GM12872 (cell line): ENCODE measurements around the gene TBC1D10A.

Source experiments
- TF ChIP-seq, protein P1 (sequence below): IDR thresholded peaks from 3 replicates; pipeline ENCODE4 v1.5.1; 2011; ENCODE audit warnings: low read depth, mild to moderate bottlenecking, low read length, moderate library complexity; ENCODE audit not compliant: insufficient read depth

Gene TBC1D10A

DNA sequence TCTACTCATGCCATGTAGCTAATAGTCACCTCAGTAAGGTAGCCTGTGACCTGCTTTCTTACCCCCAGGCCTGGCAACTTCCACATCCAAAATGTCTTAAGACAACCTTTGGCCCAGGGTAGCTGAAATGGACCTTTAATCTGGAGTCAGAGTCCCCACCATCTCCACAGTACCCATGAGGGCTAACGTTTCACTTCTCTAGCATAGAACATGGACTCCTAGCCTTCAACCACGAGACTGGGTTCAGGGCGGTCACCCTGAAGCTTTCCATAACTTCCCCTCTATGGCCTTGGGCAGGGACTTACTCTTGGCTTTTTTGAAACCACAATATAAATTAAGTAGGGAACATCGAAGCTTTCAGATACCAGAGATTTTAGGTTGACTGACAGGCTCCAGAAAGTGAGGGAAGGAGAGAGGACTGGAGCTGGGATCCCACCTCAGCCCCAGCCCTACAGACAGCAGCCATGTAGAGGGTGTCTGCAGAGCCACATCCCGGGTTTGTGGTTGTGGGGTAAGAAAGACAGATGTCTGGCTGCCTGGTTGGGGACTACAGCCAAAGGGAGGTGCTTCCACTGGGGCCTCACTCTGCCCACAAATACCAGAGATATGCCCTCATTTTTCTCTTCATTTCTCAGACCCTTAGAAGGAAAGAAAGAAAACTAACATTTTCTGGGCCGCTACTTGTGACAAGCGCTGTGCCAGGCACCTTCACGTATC is 2.6 kb downstream of the TBC1D10A start:
- TF ChIP-seq, protein P1, sequence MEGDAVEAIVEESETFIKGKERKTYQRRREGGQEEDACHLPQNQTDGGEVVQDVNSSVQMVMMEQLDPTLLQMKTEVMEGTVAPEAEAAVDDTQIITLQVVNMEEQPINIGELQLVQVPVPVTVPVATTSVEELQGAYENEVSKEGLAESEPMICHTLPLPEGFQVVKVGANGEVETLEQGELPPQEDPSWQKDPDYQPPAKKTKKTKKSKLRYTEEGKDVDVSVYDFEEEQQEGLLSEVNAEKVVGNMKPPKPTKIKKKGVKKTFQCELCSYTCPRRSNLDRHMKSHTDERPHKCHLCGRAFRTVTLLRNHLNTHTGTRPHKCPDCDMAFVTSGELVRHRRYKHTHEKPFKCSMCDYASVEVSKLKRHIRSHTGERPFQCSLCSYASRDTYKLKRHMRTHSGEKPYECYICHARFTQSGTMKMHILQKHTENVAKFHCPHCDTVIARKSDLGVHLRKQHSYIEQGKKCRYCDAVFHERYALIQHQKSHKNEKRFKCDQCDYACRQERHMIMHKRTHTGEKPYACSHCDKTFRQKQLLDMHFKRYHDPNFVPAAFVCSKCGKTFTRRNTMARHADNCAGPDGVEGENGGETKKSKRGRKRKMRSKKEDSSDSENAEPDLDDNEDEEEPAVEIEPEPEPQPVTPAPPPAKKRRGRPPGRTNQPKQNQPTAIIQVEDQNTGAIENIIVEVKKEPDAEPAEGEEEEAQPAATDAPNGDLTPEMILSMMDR = no peak

DNA sequence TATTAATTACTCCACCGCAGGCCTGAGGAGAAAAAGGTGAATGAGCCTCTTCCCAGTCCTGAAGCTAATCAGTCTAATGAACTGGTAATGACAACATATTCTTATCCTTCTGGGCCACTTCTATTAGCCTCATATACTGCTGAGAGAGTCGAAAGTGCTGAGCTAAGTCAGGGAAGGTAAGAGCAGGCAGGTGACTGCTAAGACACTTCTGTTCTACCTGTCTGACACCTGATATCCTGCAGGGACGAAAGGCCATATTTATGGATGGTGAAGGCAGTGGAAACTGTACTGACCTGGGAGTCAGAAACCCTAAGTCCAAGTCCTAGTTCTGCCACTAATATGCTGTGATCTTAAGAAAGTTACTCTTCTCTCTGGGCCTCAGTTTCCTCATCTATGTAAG is 3.5 kb downstream of the TBC1D10A start:
- TF ChIP-seq, protein P1 = no peak

DNA sequence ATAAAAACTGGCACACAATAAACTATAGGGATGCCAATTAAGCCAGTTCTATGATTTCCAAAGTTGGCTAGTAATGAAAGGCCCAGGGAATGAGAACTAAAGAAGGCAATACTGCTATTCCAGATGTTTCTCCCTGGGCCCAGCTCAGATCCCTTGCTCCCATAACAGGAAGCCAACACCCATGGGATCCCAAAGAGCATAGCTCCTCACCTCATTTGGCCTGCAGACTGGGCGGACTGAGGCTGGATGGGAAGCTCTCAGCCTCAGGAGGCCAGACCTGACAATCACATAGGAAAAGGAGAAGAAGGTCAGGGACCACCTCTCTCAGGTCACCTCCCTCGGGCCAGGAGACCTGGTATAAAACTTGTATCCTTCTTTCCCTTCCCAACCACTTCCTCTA is 5.3 kb downstream of the TBC1D10A start:
- TF ChIP-seq, protein P1 = no peak

DNA sequence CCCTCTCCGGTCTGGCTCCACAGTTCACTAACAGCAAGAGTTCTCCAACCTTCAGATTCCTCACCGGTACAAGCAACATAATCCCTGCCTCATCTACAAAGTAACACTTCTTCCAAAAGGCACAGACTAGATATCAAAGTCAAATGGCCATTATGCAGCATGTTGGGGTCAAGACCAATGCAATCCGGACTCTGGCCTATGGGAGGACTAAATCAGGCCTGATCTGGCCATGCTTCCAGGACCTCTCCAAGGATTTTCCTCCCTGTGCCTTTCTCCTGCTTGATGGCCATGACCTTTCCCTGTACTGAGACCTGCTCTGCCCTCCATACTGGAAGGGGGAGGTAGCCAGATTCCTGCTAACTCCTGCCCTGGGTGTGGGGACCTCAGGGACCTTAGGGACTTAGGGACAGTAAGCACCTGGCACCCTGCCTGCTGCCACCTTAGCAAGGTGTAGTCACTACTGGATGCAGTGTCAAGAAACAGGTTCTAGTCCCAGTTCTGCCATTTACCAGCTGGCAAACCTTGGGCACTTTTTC is 6.7 kb downstream of the TBC1D10A start:
- TF ChIP-seq, protein P1 = no peak

DNA sequence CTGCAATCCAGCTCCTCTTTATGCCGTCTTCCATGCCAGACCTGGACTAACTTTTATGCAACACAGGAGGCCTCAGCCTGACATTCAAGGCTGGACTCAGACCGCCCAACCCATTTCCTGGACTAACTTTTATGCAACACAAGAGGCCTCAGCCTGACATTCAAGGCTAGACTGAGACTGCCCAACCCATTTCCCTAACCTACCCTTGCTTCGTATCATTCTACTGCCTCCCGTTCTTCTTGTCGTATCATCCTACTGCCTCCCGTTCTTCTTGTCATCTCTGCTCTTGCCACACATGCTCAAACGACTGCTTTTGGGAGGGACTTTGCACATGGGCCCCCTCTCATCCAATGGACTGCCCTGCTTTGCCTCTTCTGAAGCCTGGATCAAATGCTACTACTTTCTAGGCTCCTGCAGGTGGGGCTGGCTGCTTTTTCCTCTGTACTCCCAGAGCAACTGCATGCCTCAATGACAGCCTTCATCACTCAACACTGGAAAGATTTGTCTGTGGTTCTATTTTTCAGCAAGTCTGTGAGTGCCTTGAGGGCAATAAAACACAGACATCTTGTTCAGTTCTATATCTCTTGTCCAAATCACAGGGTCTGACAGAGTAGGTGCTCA is 7.8 kb downstream of the TBC1D10A start:
- TF ChIP-seq, protein P1 = no peak

DNA sequence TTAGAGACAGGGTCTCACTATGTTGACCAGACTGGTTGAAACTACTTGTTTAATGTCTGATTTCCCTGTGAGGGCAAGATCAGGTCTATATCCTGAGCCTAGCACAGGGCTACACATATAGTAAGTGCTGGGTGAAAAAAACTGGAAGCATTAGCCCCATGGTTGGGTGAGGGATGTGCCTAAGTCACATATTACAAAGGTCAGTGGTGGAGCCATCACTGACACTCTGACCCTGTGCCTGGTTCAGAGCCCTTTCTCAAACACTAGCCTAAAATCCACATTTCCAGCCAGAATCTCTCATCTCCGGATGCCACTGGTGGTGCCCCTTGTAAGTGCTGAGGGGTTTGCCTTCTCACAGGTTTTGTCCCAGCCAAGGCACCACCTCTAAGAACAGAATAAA is 9.0 kb downstream of the TBC1D10A start:
- TF ChIP-seq, protein P1 = no peak

DNA sequence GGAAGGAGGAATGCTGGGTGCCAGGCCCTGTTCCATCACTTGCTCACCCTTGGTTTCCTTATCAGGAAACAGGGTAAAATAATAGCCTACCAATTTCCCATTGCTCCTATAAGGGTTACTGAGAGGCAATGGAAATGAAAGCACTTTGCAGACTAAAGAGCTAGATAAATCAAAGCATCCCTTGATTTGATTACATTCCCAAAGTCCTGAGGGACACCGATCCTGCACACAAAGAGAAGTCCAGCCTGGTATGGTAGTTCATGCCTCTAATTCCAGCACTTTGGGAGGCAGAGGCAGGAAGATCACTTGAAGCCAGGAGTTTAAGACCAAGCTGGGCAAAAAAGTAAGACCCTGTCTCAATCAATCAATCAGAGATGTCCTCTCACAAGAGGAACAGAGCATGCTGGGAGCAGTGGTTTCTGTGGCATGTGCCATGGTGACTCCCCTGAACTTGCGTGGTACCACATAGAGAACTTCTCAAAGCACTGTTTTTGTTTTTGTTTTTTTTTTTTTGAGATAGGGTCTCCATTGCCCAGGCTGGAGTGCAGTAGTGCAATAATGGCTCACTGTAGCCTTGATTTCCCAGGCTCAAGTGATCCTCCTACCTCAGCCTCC is 10.7 kb downstream of the TBC1D10A start:
- TF ChIP-seq, protein P1 = no peak
